Activated T-helper 17 cell treated with anti-CD3 and anti-CD28 coated beads, Interleukin-2, amount 50 U/mL, for 72 hours (primary cell): ENCODE measurements around the gene HADHB. TPM values are rescaled to one million over a fixed set of nuclear protein-coding genes. Genes with fewer than 3 reads are reported as not detected.
"Not testable (repeated sequence)": the region's sequence is repeated elsewhere in the genome, so short reads cannot be mapped to it uniquely, and the experiment has no call there.

Experiments
- ATAC-seq: fragments of 150-1000 bp; cut with Tn5 transposase; replicated peaks from 2 replicates; pipeline ENCODE4 v1.10.0; 2021; ENCODE audit warnings: mild to moderate bottlenecking, moderate library complexity
- H3K27ac Mint-ChIP-seq: one replicate; pipeline ENCODE4 v1.8.0; 2022; ENCODE audit warnings: mixed read lengths
- H3K27me3 Mint-ChIP-seq: one replicate; pipeline ENCODE4 v1.8.0; 2022; ENCODE audit warnings: mixed read lengths
- H3K36me3 Mint-ChIP-seq: one replicate; pipeline ENCODE4 v1.8.0; 2022; ENCODE audit warnings: low read depth, mild to moderate bottlenecking, mixed read lengths
- H3K4me1 Mint-ChIP-seq: one replicate; pipeline ENCODE4 v1.8.0; 2022; ENCODE audit warnings: mixed read lengths
- H3K4me3 Mint-ChIP-seq: one replicate; pipeline ENCODE4 v1.8.0; 2022; ENCODE audit warnings: mild to moderate bottlenecking, mixed read lengths
- H3K9me3 Mint-ChIP-seq: one replicate; pipeline ENCODE4 v1.8.0; 2022; ENCODE audit warnings: mixed read lengths
- total RNA-seq, 2 donors: library from RNA; stranded (reverse); gene quantifications; one replicate each; pipeline ENCODE4 v1.2.3, GENCODE V29; 2022

The HADHB gene
- total RNA-seq, 2 donors from 2014 or later: 86.2 to 87.0 TPM

DNA sequence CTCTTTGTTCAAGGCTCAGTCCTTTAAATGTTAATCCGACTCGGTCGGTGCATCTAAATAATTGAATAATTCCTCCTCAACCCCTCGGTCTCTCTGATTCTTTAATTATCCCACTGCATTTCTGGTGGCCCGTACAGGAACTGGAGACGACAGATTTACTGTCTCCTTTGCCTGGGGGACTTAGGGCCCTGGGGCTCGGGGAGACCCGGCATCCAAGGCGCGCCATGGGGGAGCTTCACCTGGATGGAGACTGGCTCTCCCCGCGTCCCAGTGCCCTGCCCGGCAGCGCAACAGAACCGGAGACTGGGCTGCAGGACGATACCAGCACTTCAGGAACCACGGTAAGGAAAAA is 53.5 kb downstream of the HADHB start:
- Mint-ChIP-seq H3K4me3 (no peak overlapping the region), H3K27me3 (no peaks in the 10 kb centered on the region), H3K4me1 (no peaks in the 10 kb centered on the region), H3K27ac (no peak overlapping the region), H3K9me3 (no peaks in the 10 kb centered on the region), H3K36me3 (no peaks in the 10 kb centered on the region)
- ATAC-seq: no peak

DNA sequence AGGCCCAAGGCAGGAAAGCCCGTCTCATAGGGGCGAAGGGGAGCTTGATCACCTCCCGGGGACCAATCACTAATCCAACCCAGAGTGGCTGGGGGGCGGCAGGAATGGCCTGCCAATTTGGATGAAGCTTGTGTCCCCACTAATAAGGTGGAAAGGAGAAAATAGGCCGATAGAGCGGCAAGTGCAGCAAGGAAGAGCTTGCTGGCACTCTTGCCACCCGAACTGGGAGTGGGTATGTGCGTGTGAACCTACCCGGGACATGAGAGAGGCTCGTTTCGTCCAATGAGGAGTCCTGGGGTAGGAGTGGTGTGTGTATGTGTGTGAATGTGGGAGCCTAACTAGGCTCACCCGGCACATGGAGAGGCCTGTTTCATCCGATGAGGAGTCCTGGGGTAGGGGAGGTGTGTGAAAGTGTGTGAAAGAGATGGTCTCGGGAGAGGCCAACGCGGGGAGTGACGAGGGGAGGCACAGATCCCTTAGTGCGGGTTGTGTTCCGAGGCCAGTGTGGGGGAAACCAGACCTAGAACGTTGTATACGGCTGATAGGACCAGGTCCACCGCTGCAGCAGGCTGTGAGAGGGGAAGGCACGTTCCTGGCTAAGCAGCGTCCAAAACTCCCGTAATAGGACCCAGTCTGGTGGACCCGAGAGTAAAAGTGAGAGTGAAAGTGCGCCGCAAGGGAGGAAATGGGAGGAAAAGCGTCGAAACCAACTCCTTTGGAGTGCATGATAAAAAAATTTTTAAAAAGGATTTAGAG is 54.1 kb downstream of the HADHB start:
- Mint-ChIP-seq H3K9me3 (no peaks in the 10 kb centered on the region), H3K4me3 (no peak overlapping the region), H3K4me1 (no peaks in the 10 kb centered on the region), H3K27me3 (no peaks in the 10 kb centered on the region), H3K36me3 (no peaks in the 10 kb centered on the region), H3K27ac (no peak overlapping the region)
- peak; percentile 59 for ATAC-seq

DNA sequence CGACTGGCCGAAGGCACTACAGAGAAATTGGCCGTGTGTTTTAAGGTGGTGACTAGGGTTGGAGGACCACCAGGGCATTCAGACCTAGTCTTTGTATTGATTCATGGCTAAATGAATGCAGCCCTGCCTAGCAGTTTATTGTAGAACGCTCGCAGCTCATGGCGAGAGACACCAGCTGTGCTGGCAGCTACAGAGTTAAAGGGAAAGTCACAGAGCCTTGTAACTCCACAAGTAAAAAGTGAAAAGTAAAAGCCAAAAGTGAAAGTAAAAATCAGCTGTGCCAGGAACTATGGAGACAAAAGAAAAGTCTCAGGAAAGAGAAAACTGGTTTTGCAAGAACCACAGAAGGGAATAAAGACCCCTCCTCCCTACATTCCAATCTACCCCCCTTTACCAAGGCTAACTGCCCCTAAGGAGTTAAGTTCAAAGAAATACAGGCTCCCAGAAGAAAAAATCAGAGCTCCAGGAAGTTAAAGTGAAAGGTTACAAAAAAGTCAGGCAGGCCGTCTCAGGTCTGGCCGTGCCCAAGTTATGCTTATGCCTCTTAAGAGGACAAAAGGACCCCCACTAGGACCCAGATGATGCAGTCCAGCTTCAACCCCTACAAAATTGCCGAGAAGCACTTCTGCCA is 54.8 kb downstream of the HADHB start:
- ATAC-seq: peak; percentile 52
- H3K36me3 Mint-ChIP-seq: no peaks in the 10 kb centered on the region
- H3K27me3 Mint-ChIP-seq: no peaks in the 10 kb centered on the region
- H3K9me3 Mint-ChIP-seq: no peaks in the 10 kb centered on the region
- H3K4me3 Mint-ChIP-seq: no peak overlapping the region
- H3K27ac Mint-ChIP-seq: no peak overlapping the region
- no peaks in the 10 kb centered on the region for H3K4me1 Mint-ChIP-seq

DNA sequence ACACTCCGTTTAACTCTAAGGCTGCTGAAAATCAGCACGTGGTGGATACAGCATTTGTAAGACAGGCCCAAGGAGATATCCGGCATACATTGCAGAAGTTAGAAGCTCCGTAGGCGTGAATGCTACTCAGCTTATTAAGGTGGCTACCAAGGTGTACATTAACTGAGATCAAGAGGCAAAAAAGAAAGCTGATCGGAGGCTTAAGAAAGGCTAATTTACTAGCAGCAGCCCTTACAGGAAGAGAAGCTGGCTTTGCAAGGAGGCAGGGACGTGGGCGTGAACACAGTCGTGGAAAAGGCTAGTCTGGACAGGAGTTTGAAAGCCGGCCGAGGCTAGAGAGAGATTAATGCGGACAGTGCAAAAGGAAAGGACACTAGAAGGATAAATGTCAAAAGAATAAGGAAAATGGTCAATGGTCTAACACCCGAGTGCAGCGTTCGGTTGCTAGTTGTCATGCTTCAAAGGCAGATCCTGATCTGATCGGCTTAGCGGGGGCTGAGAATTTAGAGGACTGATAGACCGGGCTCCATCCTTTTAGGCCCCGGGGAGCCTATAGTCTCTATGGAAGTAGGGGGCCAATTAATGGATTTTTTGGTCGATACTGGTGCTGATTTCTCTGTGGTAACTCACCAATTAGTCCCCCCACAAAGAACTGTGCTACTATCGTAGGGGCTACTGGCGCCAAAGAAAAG is 55.6 kb downstream of the HADHB start:
- H3K4me1 Mint-ChIP-seq: no peaks in the 10 kb centered on the region
- H3K27ac Mint-ChIP-seq: no peak overlapping the region
- ATAC-seq: no peak
- no peak overlapping the region for H3K4me3 Mint-ChIP-seq
- H3K27me3 Mint-ChIP-seq: no peaks in the 10 kb centered on the region
- H3K9me3 Mint-ChIP-seq: no peaks in the 10 kb centered on the region
- H3K36me3 Mint-ChIP-seq: no peaks in the 10 kb centered on the region

DNA sequence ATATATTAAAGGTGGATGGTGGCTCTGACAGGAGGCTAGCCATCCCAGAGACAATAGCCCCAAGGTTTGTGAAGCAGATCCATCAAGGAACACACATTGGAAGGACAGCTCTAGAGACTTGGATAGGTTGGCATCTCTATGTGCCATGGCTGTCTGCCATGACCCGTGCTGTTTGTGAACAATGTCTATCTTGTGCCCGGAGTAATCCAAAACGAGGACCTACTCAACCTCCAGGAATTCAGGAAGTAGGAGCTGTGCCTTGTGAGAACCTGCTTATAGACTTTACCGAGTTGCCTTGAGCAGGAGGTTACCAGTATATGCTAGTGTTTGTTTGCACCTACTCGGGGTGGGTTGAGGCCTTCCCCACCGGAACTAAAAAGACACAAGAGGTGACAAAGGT is 58.1 kb downstream of the HADHB start:
- Mint-ChIP-seq H3K4me1 (no peaks in the 10 kb centered on the region), H3K9me3 (no peaks in the 10 kb centered on the region), H3K27me3 (no peaks in the 10 kb centered on the region), H3K4me3 (no peak overlapping the region), H3K36me3 (no peaks in the 10 kb centered on the region), H3K27ac (no peak overlapping the region)
- ATAC-seq: no peak

DNA sequence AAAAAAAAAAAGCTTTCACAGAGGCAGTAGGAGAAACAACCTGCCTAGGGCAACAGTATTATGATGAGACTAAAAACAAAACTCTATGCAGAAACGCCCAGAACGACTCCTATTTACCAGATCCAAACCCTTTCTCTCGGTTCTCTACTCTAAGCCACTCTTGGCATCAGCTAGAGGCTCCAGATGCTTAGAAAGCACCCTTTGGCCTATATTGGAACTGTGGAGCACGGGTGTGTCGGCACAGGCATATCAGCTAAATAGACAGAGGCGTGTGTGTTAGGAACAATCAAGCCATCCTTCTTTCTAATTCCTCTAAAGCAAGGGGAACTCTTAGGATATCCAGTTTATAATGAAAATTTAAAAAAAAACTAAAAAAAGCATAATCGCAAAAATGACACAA is 60.4 kb downstream of the HADHB start:
- not testable (repeated sequence) for H3K4me1 Mint-ChIP-seq, H3K9me3 Mint-ChIP-seq, ATAC-seq, H3K27ac Mint-ChIP-seq, H3K4me3 Mint-ChIP-seq, H3K27me3 Mint-ChIP-seq, H3K36me3 Mint-ChIP-seq

DNA sequence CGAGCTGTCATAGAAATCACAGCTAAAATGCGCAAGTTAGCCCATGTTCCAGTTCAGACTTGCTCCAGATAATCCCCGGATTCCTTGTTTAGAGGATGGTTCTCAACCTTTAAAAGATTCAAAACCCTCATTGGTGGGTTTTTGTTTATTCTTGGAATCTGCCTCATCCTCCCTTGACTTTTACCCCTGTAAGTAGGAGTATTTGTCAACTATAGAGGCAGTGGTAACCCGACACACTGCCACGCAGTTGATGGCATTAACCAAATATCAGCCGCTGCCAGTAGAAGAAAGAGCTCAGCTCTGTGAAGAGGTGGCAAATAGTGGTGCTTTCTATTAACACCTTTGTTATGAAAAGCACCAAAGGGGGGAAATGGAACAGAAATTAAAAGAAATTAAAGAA is 60.8 kb downstream of the HADHB start:
- Mint-ChIP-seq H3K36me3 (no peaks in the 10 kb centered on the region), H3K9me3 (no peaks in the 10 kb centered on the region), H3K4me1 (no peaks in the 10 kb centered on the region), H3K4me3 (no peak overlapping the region), H3K27ac (no peak overlapping the region), H3K27me3 (no peaks in the 10 kb centered on the region)
- no peak for ATAC-seq

DNA sequence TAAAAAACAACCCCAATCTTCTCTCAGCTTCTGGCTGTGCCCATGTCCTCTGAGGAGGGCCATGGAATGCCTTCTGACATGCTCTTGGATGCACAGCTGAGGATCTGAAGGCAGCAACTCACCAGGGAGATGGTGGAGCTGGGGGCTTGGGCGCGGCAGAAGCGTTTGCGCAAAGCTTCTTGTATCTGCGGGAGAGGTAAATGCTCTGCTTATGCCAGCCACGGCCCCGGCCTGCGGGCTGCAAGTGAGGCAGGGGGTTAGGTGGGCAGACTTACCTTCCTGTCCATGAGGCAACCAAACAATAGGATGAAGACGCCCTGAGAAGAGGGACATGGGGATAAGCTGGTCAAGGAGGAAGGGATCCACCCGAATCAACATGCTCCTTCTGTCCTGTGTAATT is 65.2 kb downstream of the HADHB start:
- Mint-ChIP-seq H3K27ac (no peak overlapping the region), H3K4me3 (no peak overlapping the region), H3K4me1 (no peaks in the 10 kb centered on the region), H3K36me3 (no peaks in the 10 kb centered on the region), H3K9me3 (no peaks in the 10 kb centered on the region), H3K27me3 (no peaks in the 10 kb centered on the region)
- ATAC-seq: no peak

DNA sequence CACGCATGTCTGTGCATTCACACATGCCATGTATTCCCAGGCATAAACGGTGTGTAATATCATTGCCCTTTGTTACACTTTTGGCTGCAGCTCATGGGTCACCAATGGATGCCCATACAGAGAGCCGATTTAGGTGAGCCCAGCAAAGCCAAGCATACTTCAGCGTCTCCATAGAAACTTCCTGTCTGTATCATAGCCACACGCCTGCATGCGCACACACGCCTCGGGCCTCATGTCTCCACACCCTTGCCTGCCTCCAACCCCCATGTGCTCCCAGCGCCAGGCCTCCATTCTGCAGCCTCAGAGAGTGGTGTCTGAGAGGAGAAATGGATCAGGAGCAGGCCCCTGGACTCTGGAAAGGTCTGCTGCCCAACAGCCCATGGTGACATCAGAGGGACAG is 67.7 kb downstream of the HADHB start:
- H3K27me3 Mint-ChIP-seq: no peaks in the 10 kb centered on the region
- H3K9me3 Mint-ChIP-seq: no peaks in the 10 kb centered on the region
- no peak overlapping the region for H3K4me3 Mint-ChIP-seq
- no peaks in the 10 kb centered on the region for H3K4me1 Mint-ChIP-seq
- no peaks in the 10 kb centered on the region for H3K36me3 Mint-ChIP-seq
- no peak overlapping the region for H3K27ac Mint-ChIP-seq
- no peak for ATAC-seq

DNA sequence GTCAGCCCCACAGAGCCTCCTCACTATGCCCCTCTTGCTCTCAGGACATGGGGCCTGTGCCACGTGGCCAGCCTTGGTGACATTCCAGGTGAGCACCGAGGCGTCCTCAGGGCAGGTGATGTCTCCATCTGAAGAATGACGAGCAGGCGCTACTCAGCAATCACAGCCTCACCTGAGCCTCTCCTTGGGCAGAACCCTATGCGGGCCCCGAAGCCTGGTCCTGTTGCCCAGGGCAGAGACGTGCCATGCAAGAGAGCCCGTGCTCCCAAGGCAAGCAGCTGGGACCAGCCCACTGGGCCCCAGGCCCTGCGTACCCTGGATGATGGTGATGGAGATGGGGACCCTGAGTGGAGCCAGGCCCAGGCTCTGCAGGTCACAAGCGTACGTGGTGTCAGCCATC is 68.7 kb downstream of the HADHB start:
- H3K36me3 Mint-ChIP-seq: no peaks in the 10 kb centered on the region
- no peak for ATAC-seq
- H3K9me3 Mint-ChIP-seq: no peaks in the 10 kb centered on the region
- H3K4me3 Mint-ChIP-seq: no peak overlapping the region
- H3K4me1 Mint-ChIP-seq: no peaks in the 10 kb centered on the region
- no peak overlapping the region for H3K27ac Mint-ChIP-seq
- H3K27me3 Mint-ChIP-seq: no peaks in the 10 kb centered on the region

DNA sequence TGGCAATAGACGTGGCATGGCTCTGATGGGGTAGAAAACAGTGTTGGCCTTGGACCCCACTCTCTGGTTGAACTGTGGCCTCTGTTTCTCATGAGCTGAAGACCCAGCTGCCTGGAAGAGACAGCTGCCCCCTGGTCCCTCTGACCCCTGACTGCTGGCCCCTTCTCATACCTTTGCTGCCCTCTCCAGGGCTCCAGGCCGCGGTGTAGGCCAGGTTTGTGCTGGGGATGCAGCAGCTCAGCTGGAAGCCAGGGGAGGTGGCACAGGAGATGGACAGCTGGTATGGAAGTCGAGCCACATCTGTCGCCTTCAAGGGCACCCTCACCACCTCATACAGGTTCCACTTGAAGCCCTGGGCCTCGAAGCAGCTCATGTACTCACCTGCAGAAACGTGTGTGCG is 69.5 kb downstream of the HADHB start:
- no peak overlapping the region for H3K4me3 Mint-ChIP-seq
- no peaks in the 10 kb centered on the region for H3K9me3 Mint-ChIP-seq
- H3K36me3 Mint-ChIP-seq: no peaks in the 10 kb centered on the region
- H3K27me3 Mint-ChIP-seq: no peaks in the 10 kb centered on the region
- H3K27ac Mint-ChIP-seq: no peak overlapping the region
- ATAC-seq: no peak
- H3K4me1 Mint-ChIP-seq: no peaks in the 10 kb centered on the region

DNA sequence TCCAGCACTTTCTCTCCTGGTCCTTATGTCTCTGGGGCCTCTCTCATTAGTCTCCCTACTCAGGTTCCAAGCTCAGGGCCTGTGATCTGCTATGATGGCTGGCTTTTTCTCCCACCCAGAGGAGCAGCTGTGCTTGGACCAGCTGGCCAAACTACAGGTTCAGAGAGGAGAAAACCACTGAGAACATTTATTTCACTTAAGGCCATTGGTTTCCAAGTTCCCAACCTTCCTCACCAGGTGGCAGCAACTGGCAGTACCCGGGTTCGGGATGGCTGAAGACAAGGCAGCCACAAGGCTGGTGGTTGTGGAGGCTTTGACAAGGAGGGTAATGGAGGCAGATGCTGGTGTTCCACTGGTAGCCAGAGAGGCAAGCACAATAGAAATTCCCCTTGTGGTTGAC is 71.3 kb downstream of the HADHB start:
- no peaks in the 10 kb centered on the region for H3K27me3 Mint-ChIP-seq
- no peak for ATAC-seq
- no peaks in the 10 kb centered on the region for H3K36me3 Mint-ChIP-seq
- no peak overlapping the region for H3K4me3 Mint-ChIP-seq
- H3K9me3 Mint-ChIP-seq: no peaks in the 10 kb centered on the region
- H3K4me1 Mint-ChIP-seq: no peaks in the 10 kb centered on the region
- H3K27ac Mint-ChIP-seq: no peak overlapping the region

DNA sequence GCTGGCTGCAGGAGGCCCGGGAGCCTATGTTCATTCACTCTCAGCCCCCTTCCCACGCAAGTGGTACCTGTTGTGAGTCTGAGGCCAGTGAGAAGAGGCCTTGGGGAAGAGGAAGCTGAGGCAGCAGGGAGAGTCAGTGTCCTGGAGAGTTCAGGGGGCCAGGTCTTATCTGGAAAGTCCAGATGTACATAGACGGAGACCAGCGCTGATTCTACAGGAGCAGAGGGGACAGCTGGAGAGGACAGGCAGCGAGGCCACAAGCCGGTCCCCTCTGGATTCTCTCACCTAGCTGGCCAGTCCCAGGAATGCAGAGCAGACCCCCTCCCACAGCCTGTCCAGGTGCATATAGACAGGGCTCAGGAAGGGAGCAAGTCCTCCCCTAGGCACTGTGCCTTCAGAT is 72.1 kb downstream of the HADHB start:
- Mint-ChIP-seq H3K36me3 (no peaks in the 10 kb centered on the region), H3K4me3 (no peak overlapping the region), H3K9me3 (no peaks in the 10 kb centered on the region), H3K4me1 (no peaks in the 10 kb centered on the region), H3K27ac (no peak overlapping the region), H3K27me3 (no peaks in the 10 kb centered on the region)
- ATAC-seq: no peak

DNA sequence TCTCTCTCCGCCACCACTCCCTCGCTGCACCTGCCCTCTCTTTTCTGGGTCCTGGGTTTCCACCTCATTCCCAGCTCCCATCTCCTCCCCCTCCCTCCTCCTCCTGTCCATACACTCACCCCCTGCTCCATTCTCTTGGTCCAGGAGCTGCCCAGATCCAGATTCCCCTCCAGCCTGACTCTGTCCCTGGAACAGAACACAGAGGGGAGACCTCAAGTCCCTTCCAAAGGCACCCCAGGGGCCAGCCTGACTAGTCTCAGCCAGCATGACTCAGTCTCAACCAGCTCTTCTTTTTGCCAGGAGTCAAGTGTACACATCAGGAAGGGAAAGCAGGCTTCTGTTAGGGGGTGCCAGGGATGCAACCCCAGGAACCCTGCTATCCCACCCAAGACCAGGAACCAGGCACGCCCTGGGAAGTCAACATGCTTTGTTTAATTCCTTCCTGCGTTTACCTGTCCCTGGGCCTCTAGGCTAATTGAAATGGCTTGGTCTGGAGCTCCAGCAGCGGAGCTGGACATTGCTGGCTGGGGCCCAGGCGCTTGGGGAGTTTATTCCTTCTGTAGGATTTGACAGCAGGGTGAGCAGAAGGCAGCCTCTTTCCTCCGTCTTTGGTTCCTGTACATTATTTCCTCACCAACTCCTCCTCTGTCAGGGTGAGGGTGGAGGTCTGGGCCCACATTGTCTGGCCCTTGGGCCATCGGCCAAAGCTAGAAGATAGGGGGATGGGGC is 72.8 kb downstream of the HADHB start:
- Mint-ChIP-seq H3K4me1 (no peaks in the 10 kb centered on the region), H3K4me3 (no peak overlapping the region), H3K27ac (no peak overlapping the region), H3K9me3 (no peaks in the 10 kb centered on the region), H3K27me3 (no peaks in the 10 kb centered on the region), H3K36me3 (no peaks in the 10 kb centered on the region)
- ATAC-seq: no peak

DNA sequence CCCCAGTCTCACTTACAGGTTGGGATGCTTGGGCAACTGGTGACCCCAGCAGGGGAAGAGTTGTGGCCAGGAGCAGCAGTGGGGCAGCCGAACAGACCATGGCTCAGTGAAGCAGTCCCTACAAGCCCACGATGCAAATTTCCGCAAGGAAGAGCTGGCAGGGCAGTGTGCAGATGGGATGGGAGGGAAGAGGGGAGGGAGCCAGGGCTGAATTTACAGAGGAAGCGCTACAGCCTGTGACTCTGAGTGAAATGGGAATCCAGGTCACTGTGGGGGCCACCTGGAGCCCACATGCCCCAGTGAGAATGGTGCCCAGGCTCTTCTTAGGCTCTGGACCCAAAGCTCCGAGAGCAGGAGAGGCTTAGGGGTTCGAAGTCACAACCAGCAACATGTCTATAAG is 74.2 kb downstream of the HADHB start:
- no peak overlapping the region for H3K4me3 Mint-ChIP-seq
- no peak for ATAC-seq
- H3K27ac Mint-ChIP-seq: no peak overlapping the region
- H3K27me3 Mint-ChIP-seq: no peaks in the 10 kb centered on the region
- no peaks in the 10 kb centered on the region for H3K4me1 Mint-ChIP-seq
- no peaks in the 10 kb centered on the region for H3K36me3 Mint-ChIP-seq
- H3K9me3 Mint-ChIP-seq: no peaks in the 10 kb centered on the region
